Brain microvascular endothelial cell (primary cell): ENCODE data around the gene PEX13.
"Not testable (repeated sequence)": the region's sequence is repeated elsewhere in the genome, so short reads cannot be mapped to it uniquely, and the experiment has no call there.

Experiments used
- DNase-seq: peaks from one replicate; pipeline ENCODE4 v3.0.0-alpha.2; 2020
- H3K27ac ChIP-seq: fragments of 250-450 bp; sonication (Bioruptor Pico); 2 replicates; pipeline ENCODE4 v1.5.1; 2020; ENCODE audit warnings: mild to moderate bottlenecking, moderate library complexity
- H3K27me3 ChIP-seq: fragments of 250-450 bp; sonication (Bioruptor Pico); replicated peaks from 2 replicates; pipeline ENCODE4 v1.5.1; 2020; ENCODE audit warnings: mild to moderate bottlenecking
- H3K36me3 ChIP-seq: fragments of 250-450 bp; sonication (Bioruptor Pico); replicated peaks from 2 replicates; pipeline ENCODE4 v1.5.1; 2020; ENCODE audit warnings: mild to moderate bottlenecking
- H3K4me3 ChIP-seq: 2 replicates; pipeline ENCODE4 v1.5.1; 2011; ENCODE audit warnings: low read depth, mild to moderate bottlenecking, control low read depth, low read length, moderate library complexity
- CTCF ChIP-seq: IDR thresholded peaks from 2 replicates; pipeline ENCODE4 v1.5.1; 2011; ENCODE audit warnings: low read depth, mild to moderate bottlenecking, moderate library complexity, low read length, control low read depth, inconsistent platforms; ENCODE audit errors: missing control alignments
- in situ Hi-C: cut with HindIII; loops from 2 replicates; pipeline ENCODE4 v1.10.0; 2017; ENCODE audit warnings: low sequenced_read_pairs, low pct_ligation_motif_present

PEX13 gene

GRCh38 chr2:60976875-60977561 is 40.5 kb upstream of the PEX13 start:
- DNase-seq, result no peak

DNA sequence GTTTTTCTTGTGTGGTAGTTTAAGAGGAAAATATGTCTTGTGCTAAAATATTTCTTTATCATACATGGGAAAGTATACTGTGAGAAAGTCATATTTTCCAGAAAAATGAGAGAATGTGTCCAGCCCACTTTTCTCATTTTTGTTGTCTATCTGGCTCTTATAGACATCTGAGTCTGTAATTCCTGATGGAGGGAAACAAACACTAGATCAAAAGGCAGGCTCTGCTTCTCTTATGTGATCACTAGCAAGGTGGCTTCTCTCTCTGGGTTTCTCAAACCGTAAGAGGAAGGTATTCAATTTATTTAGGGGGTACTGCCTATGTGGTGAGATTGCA is 40.0 kb upstream of the PEX13 start:
- TF ChIP-seq CTCF, result no peak
- no peaks in the 10 kb centered on the region for H3K27me3 ChIP-seq
- no peak overlapping the region for H3K27ac ChIP-seq
- DNase-seq, result no peak
- H3K36me3 ChIP-seq, result no peaks in the 10 kb centered on the region
- in situ Hi-C loops, result no loop called here
- no peak overlapping the region for H3K4me3 ChIP-seq

More at GRCh38 chr2:60976875-60977561, 40.5 kb upstream of the PEX13 start:
- no peak for TF ChIP-seq CTCF
- in situ Hi-C loops, result no loop called here
- no peaks in the 10 kb centered on the region for H3K36me3 ChIP-seq
- no peaks in the 10 kb centered on the region for H3K27me3 ChIP-seq
- H3K4me3 ChIP-seq, result no peak overlapping the region
- H3K27ac ChIP-seq, result no peak overlapping the region

- DNase-seq, result no peak
- no peak for TF ChIP-seq CTCF
- Histone ChIP-seq H3K27me3 (no peaks in the 10 kb centered on the region), H3K36me3 (no peaks in the 10 kb centered on the region), H3K27ac (no peak overlapping the region), H3K4me3 (no peak overlapping the region)
- in situ Hi-C loops, result no loop called here
Observed at GRCh38 chr2:60979231-60979630, 38.3 kb upstream of the PEX13 start.

- Histone ChIP-seq H3K36me3 (no peaks in the 10 kb centered on the region), H3K4me3 (no peak overlapping the region), H3K27me3 (no peaks in the 10 kb centered on the region), H3K27ac (no peak overlapping the region)
- no peak for DNase-seq
- TF ChIP-seq CTCF, result no peak
- in situ Hi-C loops, result no loop called here
Observed at GRCh38 chr2:60980071-60980815, 37.3 kb upstream of the PEX13 start.

GRCh38 chr2:60982066-60982465 is 35.5 kb upstream of the PEX13 start:
- H3K36me3 ChIP-seq, H3K4me3 ChIP-seq, DNase-seq, in situ Hi-C loops, H3K27ac ChIP-seq, H3K27me3 ChIP-seq: not testable (repeated sequence)

- DNase-seq, result no peak
- Histone ChIP-seq H3K36me3 (no peaks in the 10 kb centered on the region), H3K27ac (no peak overlapping the region), H3K4me3 (no peak overlapping the region), H3K27me3 (no peaks in the 10 kb centered on the region)
- TF ChIP-seq CTCF, result no peak
- in situ Hi-C loops, result no loop called here
Observed at GRCh38 chr2:60984720-60985119, 32.8 kb upstream of the PEX13 start.
